NCI-H1417 (cell line): ENCODE data around the gene MBLAC1.

Experiments
- DNase-seq, 3 experiments: peaks; one replicate each; lab custom pipeline; 2025; lab: John Stamatoyannopoulos, UW

Gene MBLAC1

GRCh38 chr7:100095704-100096103, 31.1 kb upstream of the MBLAC1 start:
- DNase-seq = no peak

- DNase-seq = no peak
These were observed 27.9 kb upstream of the MBLAC1 start for GRCh38 chr7:100098913-100099312.

- peak in 1 of 3 experiments; percentile 66 for DNase-seq
These were observed 27.3 kb upstream of the MBLAC1 start for GRCh38 chr7:100099452-100099851.

- peak; percentile 95 to 98 (median 98) for DNase-seq
These were observed 26.2 kb upstream of the MBLAC1 start for GRCh38 chr7:100100420-100101015.

GRCh38 chr7:100101016-100101862, 25.5 kb upstream of the MBLAC1 start, which contains the start of the genes AP4M1 and MCM7:
Gene AP4M1, plus strand, starts transcription at chr7:100101643. Its CDS starts 72 bp downstream, at chr7:100101715.
Gene MCM7, minus strand, starts transcription at chr7:100101397. Its CDS starts 103 bp downstream, at chr7:100101294.
- DNase-seq = peak; percentile 99 to 100 (median 100)

- DNase-seq = no peak
These were observed 23.6 kb upstream of the MBLAC1 start for GRCh38 chr7:100102950-100103840.

- no peak for DNase-seq
These were observed 21.2 kb upstream of the MBLAC1 start for GRCh38 chr7:100105534-100105933.

- DNase-seq = no peak
These were observed 20.1 kb upstream of the MBLAC1 start for GRCh38 chr7:100106633-100107032.

GRCh38 chr7:100107125-100107737, 19.5 kb upstream of the MBLAC1 start:
- no peak for DNase-seq

- DNase-seq = no peak
These were observed 18.9 kb upstream of the MBLAC1 start for GRCh38 chr7:100107890-100108289.

- DNase-seq = no peak
These were observed 17.1 kb upstream of the MBLAC1 start for GRCh38 chr7:100109521-100110163.

GRCh38 chr7:100111156-100111555, 15.6 kb upstream of the MBLAC1 start:
- no peak for DNase-seq

- no peak for DNase-seq
These were observed 14.9 kb upstream of the MBLAC1 start for GRCh38 chr7:100111914-100112313.

- no peak for DNase-seq
These were observed 11.7 kb upstream of the MBLAC1 start for GRCh38 chr7:100115026-100115425.

GRCh38 chr7:100118388-100119071, 8.2 kb upstream of the MBLAC1 start:
- no peak for DNase-seq

GRCh38 chr7:100119072-100119969, 7.4 kb upstream of the MBLAC1 start, which contains the start of the genes CNPY4 and TAF6:
Gene CNPY4, plus strand, starts transcription at chr7:100119634. Its CDS starts 111 bp downstream, at chr7:100119745.
Gene TAF6, minus strand, starts transcription at chr7:100119358. Its CDS starts 5,149 bp downstream, at chr7:100114209.
- DNase-seq = peak; percentile 95 to 98 (median 96)

- peak in 2 of 3 experiments; percentile 58 to 76 for DNase-seq
These were observed 6.6 kb upstream of the MBLAC1 start for GRCh38 chr7:100119970-100120732.

GRCh38 chr7:100120733-100121036, 6.1 kb upstream of the MBLAC1 start:
- no peak for DNase-seq

- peak; percentile 78 to 96 (median 93) for DNase-seq
These were observed 4.7 kb upstream of the MBLAC1 start for GRCh38 chr7:100122067-100122466.
